ENCODE measurements around the gene ROPN1L.

Gene ROPN1L

DNA sequence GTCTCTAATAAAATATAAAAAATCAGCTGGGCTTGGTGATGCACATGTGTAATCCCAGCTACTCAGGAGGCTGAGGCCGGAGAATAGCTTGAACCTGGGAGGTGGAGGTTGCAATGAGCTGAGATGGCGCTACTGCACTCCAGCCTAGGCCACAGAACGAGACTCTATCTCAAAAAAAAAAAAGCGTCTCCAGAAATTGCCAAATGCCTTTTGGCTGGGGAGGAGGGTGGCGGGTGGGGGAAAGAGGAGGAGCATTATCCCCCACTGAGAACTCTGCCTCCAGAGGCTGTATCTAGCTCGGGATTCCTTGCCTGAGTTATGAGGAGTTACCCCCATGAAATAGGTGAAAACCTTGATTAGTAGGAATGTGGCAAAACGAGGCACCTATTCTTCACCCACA lies 4.8 kb downstream of the ROPN1L start:
- Histone ChIP-seq H3K27me3 (replicated peaks in 2 of 5; ENCODE audit: control insufficient read depth in 4 of 5, insufficient read depth in 5 of 5, low read length in 4 of 5) (no peaks in the 10 kb centered on the region), H3K4me3 (ENCODE audit: control insufficient read depth in 1 of 7, extremely low read depth in 1 of 7, insufficient read depth in 4 of 7, low read depth in 2 of 7, low read length in 6 of 7) (no peak overlapping the region), H3K4me1 (ENCODE audit: control extremely low read depth in 1 of 4, control insufficient read depth in 4 of 4, insufficient read depth in 4 of 4, low read length in 3 of 4) (peaks cover 14 to 70% (median 45%) of the 10 kb centered on the region in 4 experiments), H3K36me3 (ENCODE audit: control insufficient read depth in 4 of 4, insufficient read depth in 4 of 4, low read length in 3 of 4) (no peaks in the 10 kb centered on the region), H3K9me3 (ENCODE audit: control extremely low read depth in 1 of 5, control insufficient read depth in 4 of 5, insufficient read depth in 2 of 5, low read depth in 1 of 5, low read length in 4 of 5) (no peaks in the 10 kb centered on the region), H3K27ac (ENCODE audit: insufficient read depth in 1 of 2, low read depth in 1 of 2, low read length in 2 of 2, poor library complexity in 1 of 2, severe bottlenecking in 2 of 2) (no peak overlapping the region)
- POLR2A ChIA-PET: no interaction called here
- CTCF ChIA-PET: interaction anchor here (1.7 to 4.5 kb wide), 2 partner anchors 10 to 181 kb away, joined by 7 to 31 read pairs; no protein-coding TSS in a partner anchor
- DNase-seq: no peak
- WGBS (ENCODE audit: insufficient coverage): 80% methylated on average over 1 of the region's 7 CpGs

GRCh38 chr5:10447041-10447440 lies 5.4 kb downstream of the ROPN1L start:
- 60% methylated on average over 3 of the region's 4 CpGs for WGBS (ENCODE audit: insufficient coverage)

GRCh38 chr5:10448754-10449360 lies 7.2 kb downstream of the ROPN1L start:
- H3K9me3 ChIP-seq (ENCODE audit: control extremely low read depth in 1 of 5, control insufficient read depth in 4 of 5, insufficient read depth in 2 of 5, low read depth in 1 of 5, low read length in 4 of 5): no peaks in the 10 kb centered on the region
- whole genome bisulfite sequencing (ENCODE audit: insufficient coverage): 87% methylated on average over 11 of the region's 11 CpGs
- H3K36me3 ChIP-seq (ENCODE audit: control insufficient read depth in 4 of 4, insufficient read depth in 4 of 4, low read length in 3 of 4): no peaks in the 10 kb centered on the region
- H3K27me3 ChIP-seq (replicated peaks in 2 of 5; ENCODE audit: control insufficient read depth in 4 of 5, insufficient read depth in 5 of 5, low read length in 4 of 5): no peaks in the 10 kb centered on the region
- H3K4me1 ChIP-seq (ENCODE audit: control extremely low read depth in 1 of 4, control insufficient read depth in 4 of 4, insufficient read depth in 4 of 4, low read length in 3 of 4): peaks cover 7 to 56% (median 34%) of the 10 kb centered on the region in 4 experiments
- no peak overlapping the region for H3K27ac ChIP-seq (ENCODE audit: insufficient read depth in 1 of 2, low read depth in 1 of 2, low read length in 2 of 2, poor library complexity in 1 of 2, severe bottlenecking in 2 of 2)
- no peak overlapping the region for H3K4me3 ChIP-seq (ENCODE audit: control insufficient read depth in 1 of 7, extremely low read depth in 1 of 7, insufficient read depth in 4 of 7, low read depth in 2 of 7, low read length in 6 of 7)
- no peak for DNase-seq
- ChIA-PET CTCF (interaction anchor here (0.7 to 4.5 kb wide), 5 partner anchors 9 to 179 kb away, joined by 3 to 31 read pairs (median 3); no protein-coding TSS in a partner anchor), POLR2A (no interaction called here)

More at GRCh38 chr5:10447041-10447440, 5.4 kb downstream of the ROPN1L start:
- Histone ChIP-seq H3K36me3 (ENCODE audit: control insufficient read depth in 4 of 4, insufficient read depth in 4 of 4, low read length in 3 of 4) (no peaks in the 10 kb centered on the region), H3K9me3 (ENCODE audit: control extremely low read depth in 1 of 5, control insufficient read depth in 4 of 5, insufficient read depth in 2 of 5, low read depth in 1 of 5, low read length in 4 of 5) (no peaks in the 10 kb centered on the region), H3K4me1 (ENCODE audit: control extremely low read depth in 1 of 4, control insufficient read depth in 4 of 4, insufficient read depth in 4 of 4, low read length in 3 of 4) (peaks cover 14 to 67% (median 43%) of the 10 kb centered on the region in 4 experiments), H3K4me3 (ENCODE audit: control insufficient read depth in 1 of 7, extremely low read depth in 1 of 7, insufficient read depth in 4 of 7, low read depth in 2 of 7, low read length in 6 of 7) (no peak overlapping the region), H3K27me3 (replicated peaks in 2 of 5; ENCODE audit: control insufficient read depth in 4 of 5, insufficient read depth in 5 of 5, low read length in 4 of 5) (no peaks in the 10 kb centered on the region), H3K27ac (ENCODE audit: insufficient read depth in 1 of 2, low read depth in 1 of 2, low read length in 2 of 2, poor library complexity in 1 of 2, severe bottlenecking in 2 of 2) (no peak overlapping the region)
- POLR2A ChIA-PET: no interaction called here
- DNase-seq: no peak
- CTCF ChIA-PET: interaction anchor here (1.3 to 4.5 kb wide), 3 partner anchors 9 to 181 kb away, joined by 3 to 31 read pairs (median 7); no protein-coding TSS in a partner anchor

- POLR2A ChIA-PET: interaction anchor here (0.7 kb wide), 1 partner anchor 9 kb away, joined by 3 read pairs; no protein-coding TSS in a partner anchor
- 90% methylated on average over 4 of the region's 9 CpGs for WGBS (ENCODE audit: insufficient coverage)
Observed at GRCh38 chr5:10451137-10451824, 9.6 kb downstream of the ROPN1L start.

GRCh38 chr5:10452768-10453331 lies 11.2 kb downstream of the ROPN1L start:
- CTCF ChIA-PET: interaction anchor here (0.7 to 7.0 kb wide), 28 partner anchors 7 to 318 kb away, joined by 3 to 130 read pairs (median 6); partner anchors contain the start of gene ROPN1L
- 90% methylated on average over 9 of the region's 10 CpGs for WGBS (ENCODE audit: insufficient coverage)
- H3K4me1 ChIP-seq (ENCODE audit: control extremely low read depth in 1 of 4, control insufficient read depth in 4 of 4, insufficient read depth in 4 of 4, low read length in 3 of 4): peaks cover 0 to 32% (median 12%) of the 10 kb centered on the region in 4 experiments
- H3K4me3 ChIP-seq (ENCODE audit: control insufficient read depth in 1 of 7, extremely low read depth in 1 of 7, insufficient read depth in 4 of 7, low read depth in 2 of 7, low read length in 6 of 7): no peak overlapping the region
- H3K36me3 ChIP-seq (ENCODE audit: control insufficient read depth in 4 of 4, insufficient read depth in 4 of 4, low read length in 3 of 4): no peaks in the 10 kb centered on the region
- H3K9me3 ChIP-seq (ENCODE audit: control extremely low read depth in 1 of 5, control insufficient read depth in 4 of 5, insufficient read depth in 2 of 5, low read depth in 1 of 5, low read length in 4 of 5): no peaks in the 10 kb centered on the region
- no peaks in the 10 kb centered on the region for H3K27me3 ChIP-seq (replicated peaks in 2 of 5; ENCODE audit: control insufficient read depth in 4 of 5, insufficient read depth in 5 of 5, low read length in 4 of 5)
- POLR2A ChIA-PET: interaction anchor here (0.6 to 1.8 kb wide), 3 partner anchors 35 to 175 kb away, joined by 3 to 6 read pairs (median 5); no protein-coding TSS in a partner anchor
- peak; percentile 86 to 94 (median 91) for DNase-seq
- no peak overlapping the region for H3K27ac ChIP-seq (ENCODE audit: insufficient read depth in 1 of 2, low read depth in 1 of 2, low read length in 2 of 2, poor library complexity in 1 of 2, severe bottlenecking in 2 of 2)

More at GRCh38 chr5:10451137-10451824, 9.6 kb downstream of the ROPN1L start:
- H3K4me3 ChIP-seq (ENCODE audit: control insufficient read depth in 1 of 7, extremely low read depth in 1 of 7, insufficient read depth in 4 of 7, low read depth in 2 of 7, low read length in 6 of 7): no peak overlapping the region
- CTCF ChIA-PET: interaction anchor here (0.7 to 7.0 kb wide), 22 partner anchors 8 to 242 kb away, joined by 3 to 130 read pairs (median 6); no protein-coding TSS in a partner anchor
- H3K27ac ChIP-seq (ENCODE audit: insufficient read depth in 1 of 2, low read depth in 1 of 2, low read length in 2 of 2, poor library complexity in 1 of 2, severe bottlenecking in 2 of 2): no peak overlapping the region
- no peaks in the 10 kb centered on the region for H3K36me3 ChIP-seq (ENCODE audit: control insufficient read depth in 4 of 4, insufficient read depth in 4 of 4, low read length in 3 of 4)
- DNase-seq: peak in 1 of 3 donors; percentile 17
- peaks cover 0 to 36% (median 14%) of the 10 kb centered on the region in 4 experiments for H3K4me1 ChIP-seq (ENCODE audit: control extremely low read depth in 1 of 4, control insufficient read depth in 4 of 4, insufficient read depth in 4 of 4, low read length in 3 of 4)
- no peaks in the 10 kb centered on the region for H3K27me3 ChIP-seq (replicated peaks in 2 of 5; ENCODE audit: control insufficient read depth in 4 of 5, insufficient read depth in 5 of 5, low read length in 4 of 5)
- no peaks in the 10 kb centered on the region for H3K9me3 ChIP-seq (ENCODE audit: control extremely low read depth in 1 of 5, control insufficient read depth in 4 of 5, insufficient read depth in 2 of 5, low read depth in 1 of 5, low read length in 4 of 5)

DNA sequence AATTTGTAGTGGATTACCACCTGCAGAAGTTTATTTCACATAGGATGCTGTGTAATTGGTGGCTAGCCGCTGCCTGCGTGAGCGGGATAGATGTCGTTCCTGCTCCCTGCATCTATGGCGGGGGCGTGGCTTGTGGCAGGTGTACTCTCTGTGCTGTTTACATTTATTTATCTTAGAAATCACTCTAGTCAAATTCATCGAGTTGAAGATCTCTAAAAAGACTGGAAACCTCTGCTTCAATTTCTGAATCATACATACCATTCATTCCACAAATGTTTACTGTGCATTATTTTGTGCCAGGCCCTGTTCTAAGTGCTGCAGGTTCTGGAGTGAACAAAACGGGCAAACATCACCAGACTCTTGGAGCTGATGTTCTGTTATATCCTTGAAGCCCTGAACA lies 11.9 kb downstream of the ROPN1L start:
- POLR2A ChIA-PET: interaction anchor here (0.7 to 1.8 kb wide), 2 partner anchors 154 to 252 kb away, joined by 3 to 6 read pairs; no protein-coding TSS in a partner anchor

More for the DNA sequence above, 11.9 kb downstream of the ROPN1L start:
- H3K27ac ChIP-seq (ENCODE audit: insufficient read depth in 1 of 2, low read depth in 1 of 2, low read length in 2 of 2, poor library complexity in 1 of 2, severe bottlenecking in 2 of 2): no peak overlapping the region
- no peaks in the 10 kb centered on the region for H3K27me3 ChIP-seq (replicated peaks in 2 of 5; ENCODE audit: control insufficient read depth in 4 of 5, insufficient read depth in 5 of 5, low read length in 4 of 5)
- CTCF ChIA-PET: interaction anchor here (0.8 to 7.0 kb wide), 28 partner anchors 8 to 1266 kb away, joined by 3 to 130 read pairs (median 5); partner anchors contain the start of gene ROPN1L
- no peaks in the 10 kb centered on the region for H3K36me3 ChIP-seq (ENCODE audit: control insufficient read depth in 4 of 4, insufficient read depth in 4 of 4, low read length in 3 of 4)
- WGBS (ENCODE audit: insufficient coverage): 63% methylated on average over 2 of the region's 8 CpGs
- no peak for DNase-seq
- H3K9me3 ChIP-seq (ENCODE audit: control extremely low read depth in 1 of 5, control insufficient read depth in 4 of 5, insufficient read depth in 2 of 5, low read depth in 1 of 5, low read length in 4 of 5): no peaks in the 10 kb centered on the region
- no peak overlapping the region for H3K4me3 ChIP-seq (ENCODE audit: control insufficient read depth in 1 of 7, extremely low read depth in 1 of 7, insufficient read depth in 4 of 7, low read depth in 2 of 7, low read length in 6 of 7)
- H3K4me1 ChIP-seq (ENCODE audit: control extremely low read depth in 1 of 4, control insufficient read depth in 4 of 4, insufficient read depth in 4 of 4, low read length in 3 of 4): peaks cover 0 to 30% (median 14%) of the 10 kb centered on the region in 4 experiments

Measured in common myeloid progenitor, CD34-positive (primary cell).